Measurements from ENCODE around the gene MMS19.

Gene MMS19

DNA sequence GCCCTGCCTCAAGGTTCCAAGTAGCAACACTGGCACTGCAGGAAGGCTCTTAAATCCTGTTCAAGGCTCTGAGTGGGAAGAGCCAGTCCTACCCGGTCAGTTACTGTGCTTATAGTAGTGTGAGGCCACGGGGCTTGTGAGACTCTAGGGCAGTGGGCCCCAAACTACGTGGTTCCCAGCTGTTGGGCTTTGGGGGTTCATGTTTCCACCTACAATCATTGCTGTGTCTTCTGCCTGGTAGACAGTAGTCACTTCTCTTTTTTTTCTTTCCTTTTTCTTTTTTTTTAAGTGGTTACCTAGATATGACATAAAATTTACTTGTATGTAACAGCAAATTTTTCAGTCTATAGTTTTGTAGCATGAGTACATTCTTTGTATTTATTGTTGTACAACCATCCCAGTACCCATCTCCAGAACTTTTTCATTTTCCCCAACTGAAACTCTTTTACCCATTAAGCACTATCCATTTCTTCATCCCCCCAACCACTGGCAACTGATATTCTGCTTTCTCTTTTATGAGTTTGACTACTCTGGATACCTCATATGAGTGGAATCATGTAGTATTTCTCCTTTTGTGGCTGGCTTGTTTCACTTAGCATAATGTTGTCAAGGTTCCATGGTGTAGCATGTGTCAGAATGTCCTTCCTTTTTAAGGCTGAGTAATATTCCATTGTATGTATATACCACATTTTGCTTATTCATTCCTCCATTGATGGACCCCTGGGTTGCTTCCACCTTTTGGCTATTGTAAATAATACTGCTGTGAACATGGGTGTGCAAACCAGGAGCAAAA, 8.2 kb upstream of the MMS19 start:
- Histone ChIP-seq H3K36me3 (ENCODE audit: insufficient read depth, low read length) (no peaks in the 10 kb centered on the region), H3K9me3 (ENCODE audit: low read length) (no peaks in the 10 kb centered on the region), H2AFZ (ENCODE audit: low read depth, low read length) (no peak overlapping the region), H3K4me3 (ENCODE audit: low read length) (no peak overlapping the region), H3K4me1 (ENCODE audit: insufficient read depth, low read length) (no peaks in the 10 kb centered on the region), H3K27me3 (ENCODE audit: insufficient read depth, low read length) (no peaks in the 10 kb centered on the region)

- H3K4me3 ChIP-seq (ENCODE audit: low read length): no peak overlapping the region
- no peaks in the 10 kb centered on the region for H3K9me3 ChIP-seq (ENCODE audit: low read length)
- H3K36me3 ChIP-seq (ENCODE audit: insufficient read depth, low read length): no peaks in the 10 kb centered on the region
- H3K27me3 ChIP-seq (ENCODE audit: insufficient read depth, low read length): no peaks in the 10 kb centered on the region
- H2AFZ ChIP-seq (ENCODE audit: low read depth, low read length): no peak overlapping the region
- H3K4me1 ChIP-seq (ENCODE audit: insufficient read depth, low read length): peaks cover 1% of the 10 kb centered on the region
These were observed 6.9 kb upstream of the MMS19 start for GRCh38 chr10:97505152-97505551.

DNA sequence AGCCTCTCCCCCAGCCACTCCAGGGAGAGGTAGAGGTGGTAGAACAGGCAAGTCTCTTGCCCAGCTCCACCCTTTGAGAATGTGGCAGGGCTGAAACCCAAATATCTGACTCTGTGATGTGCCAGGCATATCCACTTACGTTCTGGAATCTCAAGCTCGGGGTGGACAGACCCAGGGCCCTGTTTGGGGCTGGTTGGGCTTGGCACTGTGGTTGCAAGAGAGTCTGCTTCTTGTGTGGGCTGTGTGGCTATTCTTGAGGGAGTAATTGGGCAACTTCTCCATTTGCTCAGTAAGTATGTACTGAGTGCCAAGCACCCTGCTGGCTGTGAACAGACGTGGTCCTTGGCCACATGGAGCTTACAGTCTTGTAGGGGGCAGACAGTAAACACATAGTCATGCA, 5.2 kb upstream of the MMS19 start:
- Histone ChIP-seq H3K27me3 (ENCODE audit: insufficient read depth, low read length) (peaks cover 4% of the 10 kb centered on the region), H3K4me3 (ENCODE audit: low read length) (no peak overlapping the region), H3K36me3 (ENCODE audit: insufficient read depth, low read length) (no peaks in the 10 kb centered on the region), H3K9me3 (ENCODE audit: low read length) (no peaks in the 10 kb centered on the region), H3K4me1 (ENCODE audit: insufficient read depth, low read length) (peaks cover 5% of the 10 kb centered on the region), H2AFZ (ENCODE audit: low read depth, low read length) (no peak overlapping the region)

GRCh38 chr10:97502916-97503315, 4.7 kb upstream of the MMS19 start:
- H3K27me3 ChIP-seq (ENCODE audit: insufficient read depth, low read length): peaks cover 4% of the 10 kb centered on the region
- no peaks in the 10 kb centered on the region for H3K36me3 ChIP-seq (ENCODE audit: insufficient read depth, low read length)
- no peak overlapping the region for H3K4me3 ChIP-seq (ENCODE audit: low read length)
- no peaks in the 10 kb centered on the region for H3K9me3 ChIP-seq (ENCODE audit: low read length)
- H3K4me1 ChIP-seq (ENCODE audit: insufficient read depth, low read length): peaks cover 5% of the 10 kb centered on the region
- no peak overlapping the region for H2AFZ ChIP-seq (ENCODE audit: low read depth, low read length)

DNA sequence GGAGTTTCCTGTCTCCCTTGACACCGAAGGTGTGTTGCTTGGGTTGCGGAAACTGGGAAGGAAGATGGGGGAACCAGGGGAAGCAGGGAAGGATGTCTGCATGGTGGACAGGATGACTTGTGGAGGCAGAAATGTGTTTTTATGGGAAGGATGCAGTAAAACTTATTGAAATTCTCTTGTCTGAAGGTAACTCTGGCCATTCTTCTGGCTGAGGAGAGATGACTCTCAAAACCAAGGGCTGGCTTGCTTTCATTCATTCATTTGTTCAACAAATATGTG, 2.0 kb upstream of the MMS19 start:
- Histone ChIP-seq H3K27me3 (ENCODE audit: insufficient read depth, low read length) (peaks cover 4% of the 10 kb centered on the region), H3K4me3 (ENCODE audit: low read length) (no peak overlapping the region)

GRCh38 chr10:97499561-97500296, 1.5 kb upstream of the MMS19 start:
- peaks cover 4% of the 10 kb centered on the region for H3K27me3 ChIP-seq (ENCODE audit: insufficient read depth, low read length)
- H3K9me3 ChIP-seq (ENCODE audit: low read length): no peaks in the 10 kb centered on the region
- H3K4me1 ChIP-seq (ENCODE audit: insufficient read depth, low read length): peaks cover 21% of the 10 kb centered on the region
- H3K4me3 ChIP-seq (ENCODE audit: low read length): peak overlapping the region; percentile 81
- peak overlapping the region; percentile 75 for H2AFZ ChIP-seq (ENCODE audit: low read depth, low read length)
- H3K36me3 ChIP-seq (ENCODE audit: insufficient read depth, low read length): no peaks in the 10 kb centered on the region

More for the DNA sequence above, 2.0 kb upstream of the MMS19 start:
- Histone ChIP-seq H3K4me1 (ENCODE audit: insufficient read depth, low read length) (peaks cover 15% of the 10 kb centered on the region), H3K9me3 (ENCODE audit: low read length) (no peaks in the 10 kb centered on the region), H2AFZ (ENCODE audit: low read depth, low read length) (no peak overlapping the region), H3K36me3 (ENCODE audit: insufficient read depth, low read length) (no peaks in the 10 kb centered on the region)

DNA sequence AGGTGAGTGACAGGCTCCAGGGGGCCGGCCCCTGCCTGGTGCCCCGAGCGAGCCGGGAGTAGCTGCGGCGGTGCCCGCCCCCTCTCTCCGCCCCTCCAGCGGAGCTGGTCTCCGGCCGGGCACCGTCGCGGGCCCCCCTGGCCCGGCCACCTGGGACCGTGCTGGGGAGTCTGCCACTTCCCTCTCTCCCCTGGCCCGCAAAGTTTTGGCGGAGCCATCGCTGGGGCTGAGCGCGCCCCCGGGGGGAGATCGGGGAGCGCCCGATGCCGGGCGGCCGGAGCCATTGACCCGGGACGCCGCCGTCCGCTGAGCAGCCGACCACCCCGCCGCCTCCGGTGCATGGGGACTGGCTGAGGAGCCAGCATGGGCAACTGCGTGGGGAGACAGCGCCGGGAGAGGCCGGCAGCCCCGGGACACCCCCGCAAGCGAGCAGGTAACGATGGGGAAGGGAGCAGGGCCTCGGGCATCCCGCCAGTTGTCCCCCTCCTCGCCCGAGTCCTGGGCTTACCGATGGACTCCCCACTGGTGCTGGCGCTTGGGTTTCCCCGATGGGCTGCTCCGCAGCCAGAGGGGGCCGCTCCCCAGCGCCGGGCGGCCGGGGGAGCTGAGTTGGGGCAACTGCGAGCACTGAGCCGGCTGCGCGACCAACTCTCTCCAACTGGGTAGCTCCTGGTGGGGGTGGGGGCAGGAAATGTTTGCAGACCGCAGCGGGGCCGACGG, 779 bp upstream of the MMS19 start, which contains the start of gene UBTD1:
TSS of gene UBTD1 (plus strand) at position 84 of the 720 bp plus-strand sequence. CDS start at position 364, 280 bp downstream.
- no peaks in the 10 kb centered on the region for H3K9me3 ChIP-seq (ENCODE audit: low read length)
- H3K36me3 ChIP-seq (ENCODE audit: insufficient read depth, low read length): no peaks in the 10 kb centered on the region
- H3K4me1 ChIP-seq (ENCODE audit: insufficient read depth, low read length): peaks cover 24% of the 10 kb centered on the region
- peaks cover 4% of the 10 kb centered on the region for H3K27me3 ChIP-seq (ENCODE audit: insufficient read depth, low read length)
- peak within 1 kb of the TSS; percentile 81 for H3K4me3 ChIP-seq (ENCODE audit: low read length)
- H2AFZ ChIP-seq (ENCODE audit: low read depth, low read length): peak within 1 kb of the TSS; percentile 75

- H3K9me3 ChIP-seq (ENCODE audit: low read length): no peaks in the 10 kb centered on the region
- peak overlapping the region; percentile 81 for H3K4me3 ChIP-seq (ENCODE audit: low read length)
- peak overlapping the region; percentile 75 for H2AFZ ChIP-seq (ENCODE audit: low read depth, low read length)
- peaks cover 24% of the 10 kb centered on the region for H3K4me1 ChIP-seq (ENCODE audit: insufficient read depth, low read length)
- H3K27me3 ChIP-seq (ENCODE audit: insufficient read depth, low read length): peaks cover 4% of the 10 kb centered on the region
- peaks cover 5% of the 10 kb centered on the region for H3K36me3 ChIP-seq (ENCODE audit: insufficient read depth, low read length)
These were observed 598 bp downstream of the MMS19 start for GRCh38 chr10:97497572-97498075.

- Histone ChIP-seq H3K4me1 (ENCODE audit: insufficient read depth, low read length) (peaks cover 21% of the 10 kb centered on the region), H3K27me3 (ENCODE audit: insufficient read depth, low read length) (peaks cover 3% of the 10 kb centered on the region), H3K9me3 (ENCODE audit: low read length) (no peaks in the 10 kb centered on the region), H2AFZ (ENCODE audit: low read depth, low read length) (no peak overlapping the region), H3K4me3 (ENCODE audit: low read length) (no peak overlapping the region), H3K36me3 (ENCODE audit: insufficient read depth, low read length) (peaks cover 5% of the 10 kb centered on the region)
These were observed 3.2 kb downstream of the MMS19 start for GRCh38 chr10:97494863-97495506.

DNA sequence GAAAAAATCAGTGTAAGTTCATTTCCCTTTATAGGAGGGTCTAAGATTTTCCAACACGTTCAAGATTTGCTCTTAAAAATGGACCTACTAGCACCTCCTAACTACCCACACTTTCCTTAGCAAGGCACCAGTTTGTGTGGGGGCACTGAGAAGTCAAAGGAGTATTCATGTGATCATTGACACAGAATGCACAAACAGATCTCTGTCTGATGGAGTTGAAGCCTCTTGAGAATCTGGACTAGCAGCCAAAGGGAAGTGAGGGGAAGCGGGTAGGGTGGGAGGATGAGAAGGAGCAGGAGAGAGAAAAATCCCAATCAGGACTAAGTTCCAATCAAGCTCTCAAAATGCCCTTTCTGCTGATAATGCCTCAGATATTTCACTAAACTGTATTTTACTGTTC, 4.1 kb downstream of the MMS19 start:
- Histone ChIP-seq H2AFZ (ENCODE audit: low read depth, low read length) (no peak overlapping the region), H3K9me3 (ENCODE audit: low read length) (no peaks in the 10 kb centered on the region), H3K27me3 (ENCODE audit: insufficient read depth, low read length) (no peaks in the 10 kb centered on the region), H3K4me1 (ENCODE audit: insufficient read depth, low read length) (peaks cover 19% of the 10 kb centered on the region), H3K36me3 (ENCODE audit: insufficient read depth, low read length) (peaks cover 5% of the 10 kb centered on the region), H3K4me3 (ENCODE audit: low read length) (no peak overlapping the region)

GRCh38 chr10:97490592-97490991, 7.6 kb downstream of the MMS19 start:
- Histone ChIP-seq H3K4me3 (ENCODE audit: low read length) (no peak overlapping the region), H3K4me1 (ENCODE audit: insufficient read depth, low read length) (peaks cover 12% of the 10 kb centered on the region), H3K27me3 (ENCODE audit: insufficient read depth, low read length) (no peaks in the 10 kb centered on the region), H3K36me3 (ENCODE audit: insufficient read depth, low read length) (peaks cover 5% of the 10 kb centered on the region), H2AFZ (ENCODE audit: low read depth, low read length) (no peak overlapping the region), H3K9me3 (ENCODE audit: low read length) (no peaks in the 10 kb centered on the region)

DNA sequence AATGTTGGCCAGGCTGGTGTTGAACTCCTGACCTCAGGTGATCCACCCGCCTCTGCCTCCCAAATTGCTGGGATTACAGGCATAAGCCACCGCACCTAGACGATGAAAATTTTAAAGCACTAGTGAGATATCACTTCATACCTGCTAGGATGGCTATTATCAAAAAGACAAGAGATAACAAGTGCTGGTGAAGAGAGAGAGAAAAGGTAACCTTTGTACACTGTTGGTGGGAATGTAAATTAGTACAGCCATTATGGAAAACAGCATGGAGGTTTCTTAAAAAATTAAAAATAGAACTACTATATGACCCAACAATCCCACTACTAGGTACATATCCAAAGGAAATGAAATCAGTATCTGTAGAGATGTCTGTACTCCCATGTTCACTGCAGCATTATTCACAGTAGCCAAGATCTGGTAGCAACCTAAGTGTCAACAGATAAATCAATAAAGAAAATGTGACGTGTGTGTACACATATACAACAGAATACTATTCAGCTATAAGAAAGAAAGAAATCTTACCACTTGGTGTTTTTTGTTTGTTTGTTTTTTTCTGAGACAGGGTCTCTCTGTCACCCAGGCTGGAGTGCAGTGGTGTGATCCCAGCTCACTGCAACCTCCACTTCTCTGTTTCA, 12.5 kb downstream of the MMS19 start:
- Histone ChIP-seq H3K4me3 (ENCODE audit: low read length) (no peak overlapping the region), H3K36me3 (ENCODE audit: insufficient read depth, low read length) (peaks cover 22% of the 10 kb centered on the region), H3K4me1 (ENCODE audit: insufficient read depth, low read length) (no peaks in the 10 kb centered on the region), H3K27me3 (ENCODE audit: insufficient read depth, low read length) (no peaks in the 10 kb centered on the region), H3K9me3 (ENCODE audit: low read length) (no peaks in the 10 kb centered on the region), H2AFZ (ENCODE audit: low read depth, low read length) (no peak overlapping the region)

Data from neuron (in vitro differentiated cells).